Vagina (tissue), 2 donors: ENCODE measurements around the gene CDK19. TPM values are rescaled to one million over a fixed set of nuclear protein-coding genes. Genes with fewer than 3 reads are reported as not detected.
"Not testable (repeated sequence)": the region's sequence is repeated elsewhere in the genome, so short reads cannot be mapped to it uniquely, and the experiment has no call there.

Source experiments
- DNase-seq, 2 donors: peaks; one replicate each; pipeline ENCODE4 v3.0.0-alpha.2; 2017; ENCODE audit errors: extremely low spot score in 2 of 2
- H3K27ac ChIP-seq: fragments of 200-600 bp; sonication (generic); one replicate; pipeline ENCODE4 v1.5.1; 2019
- H3K27me3 ChIP-seq: fragments of 200-600 bp; sonication (generic); one replicate; pipeline ENCODE4 v1.5.1; 2019
- H3K36me3 ChIP-seq, 2 donors: fragments of 200-600 bp; sonication (generic); one replicate each; pipeline ENCODE4 v1.5.1; 2017 to 2019
- H3K4me1 ChIP-seq: fragments of 200-600 bp; sonication (generic); one replicate; pipeline ENCODE4 v1.5.1; 2019
- H3K4me3 ChIP-seq, 2 donors: fragments of 200-600 bp; sonication (generic); 1 replicate in 1 of 2; 2 replicates in 1 of 2; pipeline ENCODE4 v1.5.1; 2016 to 2019
- H3K9me3 ChIP-seq: fragments of 200-600 bp; sonication (generic); one replicate; pipeline ENCODE4 v1.5.1; 2019
- POLR2A ChIP-seq, 2 donors: fragments of 450-650 bp; IDR thresholded peaks; one replicate each; pipeline ENCODE4 v1.6.1; 2017; ENCODE audit warnings: antibody characterized with exemption in 2 of 2, mild to moderate bottlenecking in 2 of 2, moderate library complexity in 2 of 2
- POLR2AphosphoS5 ChIP-seq, 2 donors: sonication (generic); formaldehyde crosslinking; IDR thresholded peaks; one replicate each; pipeline ENCODE4 v1.9.0; 2017; ENCODE audit warnings: antibody characterized with exemption in 2 of 2, mild to moderate bottlenecking in 2 of 2, low read depth in 1 of 2; ENCODE audit not compliant: insufficient read depth in 1 of 2
- intact Hi-C: fragments of 100-400 bp; cut with DNase I; formaldehyde crosslinking; loops from one replicate; pipeline ENCODE4 v1.15.1; 2023
- total RNA-seq: library from RNA; depleted of rRNA; stranded (reverse); fragments of >200 nt; gene quantifications from one replicate; pipeline ENCODE4 v1.2.3, GENCODE V29; 2016
- TF ChIP-seq, protein P1 (sequence below), 3 experiments: fragments of 450-650 bp in 2 of 3; fragments of 200-600 bp in 1 of 3; sonication (generic) in 1 of 3; IDR thresholded peaks; one replicate each; pipeline ENCODE4 v1.5.1; 2017 to 2019; ENCODE audit warnings: antibody characterized with exemption in 3 of 3, mild to moderate bottlenecking in 2 of 3, moderate library complexity in 2 of 3

Gene CDK19
- total RNA-seq, 1 donor from 2014 or later, result 10.6 TPM

- intact Hi-C loops, result no loop called here
- TF ChIP-seq POLR2A (IDR thresholded peaks at IDR 0.05) (no peak), POLR2AphosphoS5 (IDR thresholded peaks at IDR 0.05; ENCODE audit: insufficient read depth in 1 of 2, low read depth in 1 of 2) (no peak)
- TF ChIP-seq, protein P1, sequence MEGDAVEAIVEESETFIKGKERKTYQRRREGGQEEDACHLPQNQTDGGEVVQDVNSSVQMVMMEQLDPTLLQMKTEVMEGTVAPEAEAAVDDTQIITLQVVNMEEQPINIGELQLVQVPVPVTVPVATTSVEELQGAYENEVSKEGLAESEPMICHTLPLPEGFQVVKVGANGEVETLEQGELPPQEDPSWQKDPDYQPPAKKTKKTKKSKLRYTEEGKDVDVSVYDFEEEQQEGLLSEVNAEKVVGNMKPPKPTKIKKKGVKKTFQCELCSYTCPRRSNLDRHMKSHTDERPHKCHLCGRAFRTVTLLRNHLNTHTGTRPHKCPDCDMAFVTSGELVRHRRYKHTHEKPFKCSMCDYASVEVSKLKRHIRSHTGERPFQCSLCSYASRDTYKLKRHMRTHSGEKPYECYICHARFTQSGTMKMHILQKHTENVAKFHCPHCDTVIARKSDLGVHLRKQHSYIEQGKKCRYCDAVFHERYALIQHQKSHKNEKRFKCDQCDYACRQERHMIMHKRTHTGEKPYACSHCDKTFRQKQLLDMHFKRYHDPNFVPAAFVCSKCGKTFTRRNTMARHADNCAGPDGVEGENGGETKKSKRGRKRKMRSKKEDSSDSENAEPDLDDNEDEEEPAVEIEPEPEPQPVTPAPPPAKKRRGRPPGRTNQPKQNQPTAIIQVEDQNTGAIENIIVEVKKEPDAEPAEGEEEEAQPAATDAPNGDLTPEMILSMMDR (IDR thresholded peaks at IDR 0.05), result no peak
- H3K36me3 ChIP-seq, result no peaks in the 10 kb centered on the region
- H3K4me1 ChIP-seq, result no peaks in the 10 kb centered on the region
- H3K4me3 ChIP-seq, result no peak overlapping the region
- no peak overlapping the region for H3K27ac ChIP-seq
- H3K9me3 ChIP-seq, result no peaks in the 10 kb centered on the region
- DNase-seq, result no peak
- no peaks in the 10 kb centered on the region for H3K27me3 ChIP-seq
Measured at GRCh38 chr6:110841266-110841665, 26.0 kb upstream of the CDK19 start.

DNA sequence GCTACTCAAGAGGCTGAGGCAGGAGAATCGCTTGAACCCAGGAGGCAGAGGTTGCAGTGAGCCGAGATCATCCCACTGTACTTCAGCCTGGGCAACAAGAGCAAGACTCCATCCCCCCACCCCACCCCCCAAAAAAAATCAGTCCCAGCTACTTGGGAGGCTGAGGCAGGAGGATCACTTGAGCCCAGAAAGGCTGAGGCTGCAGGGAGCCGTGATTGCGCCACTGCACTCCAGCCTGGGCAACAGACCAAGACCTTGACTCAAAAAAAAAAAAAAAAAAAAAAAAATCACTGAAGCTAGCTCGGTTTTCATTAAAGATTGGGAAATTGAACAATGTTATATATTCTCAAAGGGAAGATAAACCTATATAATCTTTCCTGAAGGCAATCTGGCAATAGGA lies 20.5 kb upstream of the CDK19 start:
- H3K27me3 ChIP-seq, H3K4me3 ChIP-seq, H3K27ac ChIP-seq, H3K4me1 ChIP-seq, DNase-seq, H3K36me3 ChIP-seq, H3K9me3 ChIP-seq, intact Hi-C loops: not testable (repeated sequence)

DNA sequence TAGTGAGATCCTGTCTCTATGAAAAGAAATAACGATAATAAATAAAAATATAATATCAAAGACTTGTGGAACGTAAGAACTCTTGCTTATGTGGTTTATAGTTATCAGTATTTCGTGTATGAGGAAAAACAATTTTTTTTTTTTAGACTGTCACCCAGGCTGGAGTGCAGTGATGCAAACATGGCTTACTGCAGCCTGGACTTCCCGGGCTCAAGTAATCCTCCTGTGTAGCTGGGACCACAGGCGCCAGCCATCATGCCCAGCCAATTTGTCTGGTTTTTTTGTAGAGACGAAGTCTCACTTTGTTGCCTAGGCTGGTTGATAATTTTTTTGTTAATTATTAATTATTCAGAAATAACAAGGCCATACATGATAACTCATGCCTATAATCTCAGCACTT lies 18.6 kb upstream of the CDK19 start:
- H3K4me1 ChIP-seq, result no peaks in the 10 kb centered on the region
- H3K27me3 ChIP-seq, result no peaks in the 10 kb centered on the region
- no peaks in the 10 kb centered on the region for H3K36me3 ChIP-seq
- no peak for TF ChIP-seq POLR2AphosphoS5 (IDR thresholded peaks at IDR 0.05; ENCODE audit: insufficient read depth in 1 of 2, low read depth in 1 of 2)
- TF ChIP-seq, protein P1 (IDR thresholded peaks at IDR 0.05), result no peak
- no peak for TF ChIP-seq POLR2A (IDR thresholded peaks at IDR 0.05)
- no peaks in the 10 kb centered on the region for H3K9me3 ChIP-seq
- H3K4me3 ChIP-seq, result no peak overlapping the region
- DNase-seq, result no peak
- intact Hi-C loops, result no loop called here
- no peak overlapping the region for H3K27ac ChIP-seq

DNA sequence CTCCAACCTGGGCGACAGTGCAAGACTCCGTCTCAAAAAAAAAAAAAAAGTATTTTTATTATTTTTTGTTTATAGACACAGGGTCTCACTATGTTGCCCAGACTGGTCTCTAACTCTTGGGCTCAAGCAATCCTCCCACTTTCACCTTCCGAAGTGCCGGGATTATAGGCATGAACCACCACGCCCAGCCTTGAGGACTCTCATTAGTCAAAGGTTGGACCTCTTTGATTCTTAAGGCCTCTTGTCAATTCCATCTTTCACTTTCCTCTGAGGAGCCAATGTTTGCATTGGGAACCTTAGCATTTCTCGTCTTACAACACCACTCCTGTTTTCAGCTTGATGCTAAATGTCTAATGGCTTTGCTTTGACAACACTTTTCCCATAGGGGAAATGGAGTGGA lies 16.1 kb upstream of the CDK19 start:
- Histone ChIP-seq H3K27ac (no peak overlapping the region), H3K4me3 (no peak overlapping the region), H3K9me3 (no peaks in the 10 kb centered on the region), H3K4me1 (no peaks in the 10 kb centered on the region), H3K27me3 (no peaks in the 10 kb centered on the region), H3K36me3 (no peaks in the 10 kb centered on the region)
- intact Hi-C loops, result no loop called here
- TF ChIP-seq POLR2AphosphoS5 (IDR thresholded peaks at IDR 0.05; ENCODE audit: insufficient read depth in 1 of 2, low read depth in 1 of 2), result no peak
- TF ChIP-seq, protein P1 (IDR thresholded peaks at IDR 0.05), result no peak
- TF ChIP-seq POLR2A (IDR thresholded peaks at IDR 0.05), result no peak
- no peak for DNase-seq

DNA sequence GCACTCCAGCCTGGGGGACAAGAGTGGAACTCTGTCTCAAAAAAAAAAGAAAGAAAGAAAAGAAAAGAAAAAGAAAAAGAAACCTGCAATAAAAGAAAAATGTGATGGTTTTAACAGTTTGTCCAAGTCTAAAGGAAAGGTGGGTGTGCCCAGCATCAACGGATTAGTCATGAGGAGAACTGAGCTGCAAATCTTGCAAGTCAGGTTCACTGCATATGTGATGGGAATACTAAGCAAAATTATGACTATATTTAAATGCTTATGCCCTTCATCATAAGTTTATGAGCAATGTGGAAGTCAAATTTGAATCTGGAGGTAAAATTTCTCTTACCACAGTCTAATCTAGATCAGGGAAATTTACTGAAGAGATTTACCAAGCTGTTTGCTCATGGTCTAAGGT lies 13.1 kb upstream of the CDK19 start:
- intact Hi-C loops, result no loop called here
- TF ChIP-seq, protein P1 (IDR thresholded peaks at IDR 0.05), result no peak
- TF ChIP-seq POLR2AphosphoS5 (IDR thresholded peaks at IDR 0.05; ENCODE audit: insufficient read depth in 1 of 2, low read depth in 1 of 2), result no peak
- no peak for TF ChIP-seq POLR2A (IDR thresholded peaks at IDR 0.05)
- no peaks in the 10 kb centered on the region for H3K36me3 ChIP-seq
- no peak overlapping the region for H3K4me3 ChIP-seq
- DNase-seq, result no peak
- H3K27me3 ChIP-seq, result no peaks in the 10 kb centered on the region
- no peak overlapping the region for H3K27ac ChIP-seq
- H3K4me1 ChIP-seq, result no peaks in the 10 kb centered on the region
- H3K9me3 ChIP-seq, result no peaks in the 10 kb centered on the region
